HFFc6 (cell line): Measurements from ENCODE around the gene CCL20. TPM values are rescaled to one million over a fixed set of nuclear protein-coding genes. Genes with fewer than 3 reads are reported as not detected.

Experiments
- DNase-seq: peaks from one replicate; pipeline ENCODE4 v3.0.0-alpha.2; 2018
- H3K27ac Mint-ChIP-seq: 2 replicates; pipeline ENCODE4 v1.8.0; 2020; ENCODE audit warnings: mild to moderate bottlenecking, mixed read lengths
- H3K27me3 Mint-ChIP-seq: 2 replicates; pipeline ENCODE4 v1.8.0; 2021; ENCODE audit warnings: mild to moderate bottlenecking, moderate library complexity, mixed read lengths; ENCODE audit not compliant: insufficient read depth
- H3K36me3 Mint-ChIP-seq: 2 replicates; pipeline ENCODE4 v1.8.0; 2021; ENCODE audit warnings: low read depth, mixed read lengths
- H3K4me1 Mint-ChIP-seq: 2 replicates; pipeline ENCODE4 v1.8.0; 2020; ENCODE audit warnings: low read depth, mixed read lengths
- H3K4me3 Mint-ChIP-seq: 2 replicates; pipeline ENCODE4 v1.8.0; 2020; ENCODE audit warnings: mild to moderate bottlenecking, moderate library complexity, mixed read lengths
- H3K9me3 Mint-ChIP-seq: 2 replicates; pipeline ENCODE4 v1.8.0; 2020; ENCODE audit warnings: mild to moderate bottlenecking, mixed read lengths
- total RNA-seq, 6 experiments: library from RNA; stranded (reverse); fragmentation: NEBNext Ultra II Directional; extraction: Animal tissue kit (Norgen Biotek cat#: 25700); gene quantifications; 2 replicates in 1 of 6; 3 replicates in 5 of 6; pipeline ENCODE4 v1.2.3, GENCODE V29; 2021
- TF ChIP-seq, protein P1 (sequence below): fragments of 200-600 bp; sonication (generic); IDR thresholded peaks from 2 replicates; pipeline ENCODE4 v1.5.0; 2021; ENCODE audit warnings: antibody characterized with exemption, mild to moderate bottlenecking

The CCL20 gene
- total RNA-seq, 6 experiments from 2014 or later = not detected

DNA sequence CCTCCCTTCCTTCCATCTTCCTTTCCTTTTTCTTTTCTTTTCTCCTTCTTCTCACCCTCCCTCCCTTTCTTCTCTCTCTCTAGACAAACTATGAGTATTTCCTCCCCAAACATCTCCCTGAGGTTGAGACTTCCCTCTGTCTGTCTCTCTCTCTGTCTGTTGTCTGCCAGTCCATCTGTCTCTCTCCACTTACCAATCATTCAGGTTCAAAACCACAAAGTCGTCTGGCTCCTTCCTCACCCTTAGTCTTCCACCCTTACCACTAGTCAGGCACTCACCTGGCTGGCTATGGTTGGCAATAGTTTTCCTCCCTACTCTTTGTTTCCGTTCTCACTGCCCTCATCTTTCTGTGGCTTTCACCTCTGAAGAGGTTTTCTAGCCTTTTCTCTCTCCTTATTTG lies 12.9 kb downstream of the CCL20 start:
- TF ChIP-seq, protein P1, sequence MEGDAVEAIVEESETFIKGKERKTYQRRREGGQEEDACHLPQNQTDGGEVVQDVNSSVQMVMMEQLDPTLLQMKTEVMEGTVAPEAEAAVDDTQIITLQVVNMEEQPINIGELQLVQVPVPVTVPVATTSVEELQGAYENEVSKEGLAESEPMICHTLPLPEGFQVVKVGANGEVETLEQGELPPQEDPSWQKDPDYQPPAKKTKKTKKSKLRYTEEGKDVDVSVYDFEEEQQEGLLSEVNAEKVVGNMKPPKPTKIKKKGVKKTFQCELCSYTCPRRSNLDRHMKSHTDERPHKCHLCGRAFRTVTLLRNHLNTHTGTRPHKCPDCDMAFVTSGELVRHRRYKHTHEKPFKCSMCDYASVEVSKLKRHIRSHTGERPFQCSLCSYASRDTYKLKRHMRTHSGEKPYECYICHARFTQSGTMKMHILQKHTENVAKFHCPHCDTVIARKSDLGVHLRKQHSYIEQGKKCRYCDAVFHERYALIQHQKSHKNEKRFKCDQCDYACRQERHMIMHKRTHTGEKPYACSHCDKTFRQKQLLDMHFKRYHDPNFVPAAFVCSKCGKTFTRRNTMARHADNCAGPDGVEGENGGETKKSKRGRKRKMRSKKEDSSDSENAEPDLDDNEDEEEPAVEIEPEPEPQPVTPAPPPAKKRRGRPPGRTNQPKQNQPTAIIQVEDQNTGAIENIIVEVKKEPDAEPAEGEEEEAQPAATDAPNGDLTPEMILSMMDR = no peak
- Mint-ChIP-seq H3K27me3 (peaks cover 14% of the 10 kb centered on the region; the same call in 1 of the 2 replicates), H3K4me1 (peaks cover 13% of the 10 kb centered on the region), H3K36me3 (no peaks in the 10 kb centered on the region), H3K4me3 (peak overlapping the region; percentile 1; the same call in 1 of the 2 replicates), H3K27ac (no peak overlapping the region; the same call in 1 of the 2 replicates), H3K9me3 (no peaks in the 10 kb centered on the region)
- DNase-seq = no peak

DNA sequence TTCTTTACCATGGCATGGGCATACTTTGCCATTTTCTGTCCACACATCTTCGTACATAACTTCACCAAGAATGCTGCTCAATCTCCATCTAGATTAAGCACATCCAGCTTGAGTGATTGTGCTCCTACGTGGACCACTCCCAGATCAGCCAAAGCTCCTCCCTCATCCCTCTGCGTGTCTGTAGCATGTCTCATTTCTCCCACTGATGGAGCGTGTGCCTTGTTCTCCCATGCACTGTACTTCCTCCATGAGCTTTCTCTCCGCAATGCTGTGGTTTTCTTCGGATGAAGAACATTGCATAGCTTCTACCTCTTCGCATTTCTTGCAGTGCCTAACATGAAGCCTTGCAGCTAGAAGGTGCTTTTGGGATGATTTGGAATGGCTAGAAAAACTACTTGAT lies 13.5 kb downstream of the CCL20 start:
- Mint-ChIP-seq H3K27ac (no peak overlapping the region), H3K36me3 (no peaks in the 10 kb centered on the region), H3K4me1 (peaks cover 13% of the 10 kb centered on the region), H3K27me3 (peaks cover 14% of the 10 kb centered on the region; the same call in 1 of the 2 replicates), H3K4me3 (no peak overlapping the region), H3K9me3 (no peaks in the 10 kb centered on the region)
- TF ChIP-seq, protein P1 = no peak
- DNase-seq = no peak

DNA sequence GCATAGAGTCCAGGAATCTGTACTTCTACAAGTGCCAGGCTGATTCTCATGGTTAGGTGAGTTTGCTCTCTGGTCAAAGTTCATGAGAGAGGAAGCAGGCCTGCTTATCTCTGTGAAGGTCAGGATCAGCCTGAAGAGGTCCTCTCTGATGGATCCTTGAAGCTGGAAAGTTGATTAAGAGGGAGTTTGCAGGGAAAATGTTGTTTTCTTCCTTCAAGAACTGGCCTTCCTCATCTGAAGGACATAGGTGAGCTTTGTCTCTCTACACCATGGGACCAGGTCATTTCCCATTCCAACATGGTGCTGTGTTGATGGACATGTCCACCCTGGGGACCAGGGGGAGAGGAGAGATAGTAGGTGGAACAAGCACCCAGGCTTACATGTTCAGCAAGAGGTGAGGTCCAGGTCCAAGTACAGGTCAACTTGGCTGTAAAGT lies 14.9 kb downstream of the CCL20 start:
- Mint-ChIP-seq H3K4me1 (peaks cover 13% of the 10 kb centered on the region), H3K27me3 (peaks cover 18% of the 10 kb centered on the region; the same call in 1 of the 2 replicates), H3K4me3 (no peak overlapping the region), H3K9me3 (no peaks in the 10 kb centered on the region), H3K27ac (no peak overlapping the region), H3K36me3 (no peaks in the 10 kb centered on the region)
- DNase-seq = no peak
- TF ChIP-seq, protein P1 = no peak

DNA sequence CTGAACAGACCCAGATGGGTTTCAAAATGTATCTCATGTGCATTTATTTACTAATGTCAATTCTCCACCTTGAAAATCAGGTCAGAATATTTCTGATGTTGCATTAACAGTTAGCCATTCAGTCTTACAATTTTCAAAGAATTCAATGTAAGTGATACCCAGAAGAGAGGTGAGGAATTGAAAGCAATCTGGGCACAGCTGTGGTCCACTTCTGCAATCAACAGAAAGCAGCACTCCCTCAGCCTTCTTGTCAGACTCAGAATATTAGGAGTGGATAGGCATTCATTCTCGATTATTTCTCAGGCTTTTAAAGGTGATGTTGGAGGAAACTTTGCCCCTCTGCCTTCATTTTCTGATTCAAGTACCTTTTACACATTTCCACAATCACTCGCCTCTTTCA lies 15.7 kb downstream of the CCL20 start:
- no peaks in the 10 kb centered on the region for H3K9me3 Mint-ChIP-seq
- peaks cover 13% of the 10 kb centered on the region for H3K4me1 Mint-ChIP-seq
- H3K27me3 Mint-ChIP-seq = peaks cover 15% of the 10 kb centered on the region; the same call in 1 of the 2 replicates
- no peak overlapping the region for H3K4me3 Mint-ChIP-seq
- no peaks in the 10 kb centered on the region for H3K36me3 Mint-ChIP-seq
- no peak for DNase-seq
- no peak overlapping the region for H3K27ac Mint-ChIP-seq
- TF ChIP-seq, protein P1 = no peak

DNA sequence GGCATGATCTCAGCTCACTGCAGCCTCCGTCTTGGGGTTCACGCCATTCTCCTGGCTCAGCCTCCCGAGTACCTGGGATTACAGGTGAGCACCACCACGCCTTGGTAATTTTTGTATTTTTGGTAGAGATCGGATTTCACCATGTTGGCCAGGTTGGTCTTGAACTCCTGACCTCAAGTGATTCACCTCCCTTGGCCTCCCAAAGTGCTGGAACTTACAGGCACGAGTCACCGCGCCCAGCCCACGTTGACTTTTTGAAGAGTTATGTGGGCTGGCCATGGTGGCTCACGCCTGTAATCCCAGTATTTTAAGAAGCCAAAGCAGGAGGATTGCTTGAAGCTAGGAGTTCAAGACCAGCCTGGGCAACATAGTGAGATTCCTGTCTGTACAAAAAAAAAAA lies 20.8 kb downstream of the CCL20 start:
- Mint-ChIP-seq H3K27ac (no peak overlapping the region), H3K36me3 (0 out of 2 replicates have a peak, but pooled peaks cover 6% of the 10 kb centered on the region), H3K27me3 (peaks cover 21% of the 10 kb centered on the region), H3K9me3 (peaks cover 5% of the 10 kb centered on the region), H3K4me1 (no peaks in the 10 kb centered on the region), H3K4me3 (no peak overlapping the region)
- DNase-seq = no peak
- TF ChIP-seq, protein P1 = no peak
